H1 (cell line): ENCODE data around the gene MAGOHB. TPM values are rescaled to one million over a fixed set of nuclear protein-coding genes. Genes with fewer than 3 reads are reported as not detected.

ENCODE experiments used
- CTCF ChIA-PET: fragments of 300-600 bp; sonication (Branson Sonifier 250); formaldehyde crosslinking; loops from one replicate; lab custom pipeline; 2021; ENCODE audit not compliant: partially characterized antibody; lab: Charles Lee
- POLR2A ChIA-PET: fragments of 300-600 bp; sonication (Branson Sonifier 250); formaldehyde crosslinking; loops from one replicate; lab custom pipeline; 2021; ENCODE audit warnings: inconsistent platforms; ENCODE audit not compliant: partially characterized antibody; lab: Charles Lee
- DNase-seq, 2 experiments: peaks; one replicate each; pipeline versions ENCODE4 v3.0.0 to v3.0.0-alpha.2; 2010 to 2022; ENCODE audit warnings: low spot score in 2 of 2, low read depth in 1 of 2, mixed read lengths in 1 of 2
- FAIRE-seq: peaks from 2 replicates; lab custom pipeline; 2011; peaks lifted over from hg19 to GRCh38; lab: Jason Lieb, UNC
- H2AFZ ChIP-seq: 2 replicates; pipeline ENCODE4 v1.8.1; 2012; ENCODE audit warnings: low read length, inconsistent platforms
- H2AK5ac ChIP-seq: 2 replicates; pipeline ENCODE4 v1.6.1; 2013; ENCODE audit warnings: low read depth, low read length
- H2BK120ac ChIP-seq: replicated peaks from 2 replicates; pipeline ENCODE3; 2013; ENCODE audit warnings: low read depth, low read length, inconsistent platforms
- H2BK12ac ChIP-seq: 2 replicates; pipeline ENCODE4 v1.6.1; 2013; ENCODE audit warnings: low read depth, low read length
- H2BK15ac ChIP-seq: 2 replicates; pipeline ENCODE4 v1.6.1; 2013; ENCODE audit warnings: low read length
- H2BK20ac ChIP-seq: 2 replicates; pipeline ENCODE4 v1.6.1; 2013; ENCODE audit warnings: low read length
- H2BK5ac ChIP-seq: 2 replicates; pipeline ENCODE4 v1.6.1; 2013; ENCODE audit warnings: low read depth, low read length
- H3K14ac ChIP-seq: 2 replicates; pipeline ENCODE4 v1.6.1; 2013; ENCODE audit warnings: inconsistent platforms; ENCODE audit not compliant: insufficient read length
- H3K18ac ChIP-seq: 2 replicates; pipeline ENCODE4 v1.6.1; 2013; ENCODE audit warnings: low read length; ENCODE audit errors: extremely low read depth
- H3K23ac ChIP-seq: 2 replicates; pipeline ENCODE4 v1.6.1; 2013; ENCODE audit warnings: inconsistent platforms; ENCODE audit not compliant: insufficient read length
- H3K23me2 ChIP-seq: 2 replicates; pipeline ENCODE4 v1.6.1; 2013; ENCODE audit warnings: low read depth, low read length
- H3K27ac ChIP-seq: 2 replicates; pipeline ENCODE4 v1.6.1; 2011; ENCODE audit warnings: low read depth, low read length, inconsistent platforms
- H3K27me3 ChIP-seq, 4 experiments: replicated peaks in 1 of 4; 1 replicate in 1 of 4; 2 replicates in 3 of 4; pipeline versions ENCODE4 v1.6.1 to v1.8.1; 2011 to 2013; ENCODE audit warnings: low read length in 3 of 4, mild to moderate bottlenecking in 3 of 4, inconsistent platforms in 2 of 4, mixed read lengths in 2 of 4, moderate library complexity in 1 of 4; ENCODE audit not compliant: control insufficient read depth in 3 of 4, insufficient read depth in 3 of 4; ENCODE audit errors: extremely low read depth in 1 of 4
- H3K36me3 ChIP-seq, 4 experiments: 2 replicates each; pipeline versions ENCODE4 v1.6.1 to v1.8.1; 2011 to 2013; ENCODE audit warnings: mild to moderate bottlenecking in 4 of 4, low read length in 3 of 4, moderate library complexity in 2 of 4, control low read depth in 1 of 4, inconsistent platforms in 1 of 4; ENCODE audit not compliant: insufficient read depth in 4 of 4, control insufficient read depth in 2 of 4
- H3K4ac ChIP-seq: replicated peaks from 2 replicates; pipeline ENCODE3; 2013; ENCODE audit warnings: low read length, low read depth, mixed read lengths, inconsistent platforms; ENCODE audit not compliant: insufficient read length
- H3K4me1 ChIP-seq, 4 experiments: replicated peaks in 1 of 4; 1 replicate in 1 of 4; 2 replicates in 3 of 4; pipeline versions ENCODE4 v1.6.1 to v1.8.1; 2011 to 2013; ENCODE audit warnings: low read length in 3 of 4, inconsistent platforms in 2 of 4, mixed read lengths in 1 of 4; ENCODE audit not compliant: insufficient read depth in 4 of 4, control insufficient read depth in 3 of 4
- H3K4me2 ChIP-seq, 2 experiments: 2 replicates each; pipeline versions ENCODE4 v1.6.1 to v1.8.1; 2011 to 2013; ENCODE audit warnings: low read depth in 2 of 2, low read length in 2 of 2, control low read depth in 1 of 2, inconsistent platforms in 1 of 2, mild to moderate bottlenecking in 1 of 2; ENCODE audit not compliant: insufficient read depth in 1 of 2
- H3K4me3 ChIP-seq, 4 experiments: fragments of 200-600, 300-600 bp in 1 of 4; sonication (generic), shearing (Covaris generic), sonication (Bioruptor Twin) in 1 of 4; 2 replicates each; pipeline versions ENCODE4 v1.5.1 to v1.8.1; 2011 to 2016; ENCODE audit warnings: low read length in 4 of 4, low read depth in 3 of 4, control low read depth in 2 of 4, inconsistent platforms in 2 of 4, mild to moderate bottlenecking in 2 of 4, mixed read lengths in 1 of 4, moderate library complexity in 1 of 4; ENCODE audit not compliant: insufficient read depth in 2 of 4; ENCODE audit errors: extremely low read depth in 1 of 4
- H3K56ac ChIP-seq: replicated peaks from 2 replicates; pipeline ENCODE3; 2013; ENCODE audit warnings: low read depth, mild to moderate bottlenecking, mixed read lengths, low read length, inconsistent platforms; ENCODE audit not compliant: insufficient read length
- H3K79me1 ChIP-seq: 2 replicates; pipeline ENCODE4 v1.6.1; 2013; ENCODE audit warnings: low read depth, low read length, control low read depth
- H3K79me2 ChIP-seq, 2 experiments: 2 replicates each; pipeline versions ENCODE4 v1.6.1 to v1.8.1; 2012 to 2013; ENCODE audit warnings: low read length in 2 of 2, mild to moderate bottlenecking in 2 of 2, inconsistent platforms in 1 of 2; ENCODE audit not compliant: insufficient read depth in 2 of 2, control insufficient read depth in 1 of 2
- H3K9ac ChIP-seq, 4 experiments: replicated peaks in 1 of 4; 1 replicate in 1 of 4; 2 replicates in 3 of 4; pipeline versions ENCODE4 v1.6.1 to v1.8.1; 2011 to 2013; ENCODE audit warnings: low read depth in 3 of 4, low read length in 3 of 4, control low read depth in 2 of 4, mild to moderate bottlenecking in 2 of 4, moderate library complexity in 2 of 4, inconsistent platforms in 1 of 4; ENCODE audit errors: extremely low read depth in 1 of 4
- H3K9me3 ChIP-seq, 2 experiments: 2 replicates each; pipeline versions ENCODE4 v1.6.1 to v1.8.1; 2012 to 2013; ENCODE audit warnings: mild to moderate bottlenecking in 2 of 2, moderate library complexity in 2 of 2, control low read depth in 1 of 2, inconsistent platforms in 1 of 2, low read depth in 1 of 2, low read length in 1 of 2, mixed read lengths in 1 of 2; ENCODE audit not compliant: insufficient read depth in 2 of 2
- H4K20me1 ChIP-seq, 2 experiments: replicated peaks in 1 of 2; 2 replicates each; pipeline versions ENCODE3 to v1.8.1; 2011 to 2013; ENCODE audit warnings: inconsistent platforms in 2 of 2, low read length in 2 of 2, mild to moderate bottlenecking in 1 of 2; ENCODE audit not compliant: insufficient read depth in 2 of 2, control insufficient read depth in 1 of 2
- H4K5ac ChIP-seq: 2 replicates; pipeline ENCODE4 v1.6.1; 2013; ENCODE audit warnings: low read length, low read depth, mixed read lengths, inconsistent platforms; ENCODE audit not compliant: insufficient read length
- H4K8ac ChIP-seq: 2 replicates; pipeline ENCODE4 v1.8.0; 2013; ENCODE audit warnings: mild to moderate bottlenecking, moderate library complexity, low read length, inconsistent platforms; ENCODE audit not compliant: insufficient read depth; ENCODE audit errors: extremely low read depth
- H4K91ac ChIP-seq: replicated peaks from 2 replicates; pipeline ENCODE3; 2013; ENCODE audit warnings: low read length, mixed read lengths, inconsistent platforms; ENCODE audit not compliant: insufficient read length
- CBX5 ChIP-seq: fragments of 300-800, 300-1000 bp; sonication (generic); IDR thresholded peaks from 2 replicates; pipeline ENCODE4 v1.7.1; 2016; ENCODE audit warnings: antibody characterized with exemption, low read length, low read depth
- CEBPB ChIP-seq: IDR thresholded peaks from 2 replicates; pipeline ENCODE4 v1.6.1; 2012; ENCODE audit warnings: low read depth, low read length
- FOSL1 ChIP-seq: IDR thresholded peaks from 2 replicates; pipeline ENCODE4 v1.6.1; 2011; ENCODE audit warnings: mild to moderate bottlenecking, low read depth, low read length, moderate library complexity; ENCODE audit not compliant: insufficient read depth
- GABPA ChIP-seq: IDR thresholded peaks from 2 replicates; pipeline ENCODE4 v1.6.1; 2011; ENCODE audit warnings: mild to moderate bottlenecking, low read length, moderate library complexity, borderline replicate concordance; ENCODE audit not compliant: insufficient read depth
- KDM4A ChIP-seq: IDR thresholded peaks from one replicate; pipeline ENCODE4 v1.7.1; 2012; ENCODE audit warnings: low read depth, mild to moderate bottlenecking, moderate library complexity, low read length, inconsistent platforms; ENCODE audit not compliant: severe bottlenecking
- MAFK ChIP-seq: IDR thresholded peaks from 2 replicates; pipeline ENCODE4 v1.6.1; 2012; ENCODE audit warnings: low read depth, mild to moderate bottlenecking, improper control_type of control experiment, low read length
- NRF1 ChIP-seq: IDR thresholded peaks from 2 replicates; pipeline ENCODE4 v1.6.1; 2011; ENCODE audit warnings: mild to moderate bottlenecking, low read depth, low read length, improper control_type of control experiment
- RBBP5 ChIP-seq: IDR thresholded peaks from 2 replicates; pipeline ENCODE4 v1.7.1; 2012; ENCODE audit warnings: low read depth, mild to moderate bottlenecking, inconsistent platforms, low read length, moderate library complexity, borderline replicate concordance
- SIX5 ChIP-seq: IDR thresholded peaks from 2 replicates; pipeline ENCODE4 v1.6.1; 2011; ENCODE audit warnings: mild to moderate bottlenecking, low read depth, low read length
- SP1 ChIP-seq: IDR thresholded peaks from 2 replicates; pipeline ENCODE4 v1.6.1; 2011; ENCODE audit warnings: low read depth, low read length
- SUZ12 ChIP-seq: fragments of 200-600 bp; sonication (generic); IDR thresholded peaks from 2 replicates; pipeline ENCODE4 v1.6.1; 2012; ENCODE audit warnings: mild to moderate bottlenecking, inconsistent platforms, low read length, moderate library complexity, mixed read lengths
- WGBS, 2 experiments: shearing (Covaris generic) in 1 of 2; methylation state at CpG; one replicate each; pipeline versions ENCODE4 v1.1.6 to v1.1.7; 2013 to 2015; ENCODE audit warnings: low lambda C conversion rate in 2 of 2, mixed read lengths in 2 of 2, inconsistent platforms in 1 of 2, low coverage in 1 of 2, missing lambda C conversion rate in 1 of 2; ENCODE audit not compliant: insufficient replicate concordance in 2 of 2, insufficient coverage in 1 of 2, insufficient read length in 1 of 2; ENCODE audit errors: extremely low coverage in 1 of 2, missing lambda C conversion rate in 1 of 2; 5-methylcytosine and 5-hydroxymethylcytosine counted together
- polyA plus RNA-seq, 7 experiments: library from polyadenylated mRNA; depleted of rRNA in 3 of 7; stranded (reverse) in 5 of 7; unstranded in 2 of 7; fragments of >200 nt in 5 of 7; fragments of 200-250 nt in 2 of 7; gene quantifications; 1 replicate in 5 of 7; 2 replicates in 1 of 7; 4 replicates in 1 of 7; pipeline versions ENCODE4 v1.2.1 to v1.2.3, GENCODE V29; 2011 to 2013; ENCODE audit warnings: missing spikeins in 2 of 7, mixed read lengths in 2 of 7
- total RNA-seq: library from RNA; stranded (reverse); fragmentation: NEBNext Ultra II Directional; extraction: Animal tissue kit (Norgen Biotek cat#: 25700); gene quantifications from 2 replicates; pipeline ENCODE4 v1.2.1, GENCODE V29; 2021
- TF ChIP-seq, protein P1 (sequence below), 3 experiments: IDR thresholded peaks; 1 replicate in 2 of 3; 2 replicates in 1 of 3; pipeline versions ENCODE4 v1.5.1 to v1.6.1; 2011; ENCODE audit warnings: low read length in 3 of 3, mild to moderate bottlenecking in 3 of 3, inconsistent platforms in 2 of 3, low read depth in 1 of 3, moderate library complexity in 1 of 3; ENCODE audit not compliant: insufficient read depth in 1 of 3; ENCODE audit errors: control extremely low read depth in 1 of 3

The MAGOHB gene
- total and polyA plus RNA-seq, 2 of the 8 experiments (the other 6 are each of a cell fraction or from before 2014, with no cell fraction given), result 21.5 to 53.7 TPM

DNA sequence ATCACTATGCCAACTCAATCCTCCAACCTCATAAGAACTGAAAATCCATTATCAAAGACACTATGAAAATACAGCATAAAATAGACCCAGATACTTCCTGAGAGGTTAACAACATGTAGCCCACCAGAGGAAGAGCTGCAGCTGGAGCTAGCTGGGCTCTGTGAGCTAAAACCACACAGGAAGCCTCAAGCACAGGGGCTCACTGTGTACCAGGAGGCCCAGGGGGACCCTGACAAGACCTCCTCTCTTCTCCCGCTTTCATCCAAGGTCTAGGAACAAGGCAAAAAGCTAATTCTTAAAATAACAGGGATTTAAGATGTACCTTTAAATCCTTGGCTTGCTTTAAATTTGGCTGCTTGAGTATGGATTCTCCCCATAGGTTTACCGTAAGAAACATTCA lies 54.2 kb downstream of the MAGOHB start:
- H3K79me1 ChIP-seq, result no peaks in the 10 kb centered on the region
- ChIA-PET POLR2A (interaction anchor here (0.6 kb wide), 1 partner anchor 55 kb away, joined by 3 read pairs; the partner anchor contains the start of gene MAGOHB), CTCF (interaction anchor here (0.7 to 3.5 kb wide), 4 partner anchors 193 to 324 kb away, joined by 3 to 19 read pairs (median 12); no protein-coding TSS in a partner anchor)
- WGBS, 2 experiments, result 93% methylated on average over 2 of the region's 2 CpGs; no CpG with 5 or more reads in 1 of the 2 experiments
- H2BK12ac ChIP-seq, result no peak overlapping the region
- no peaks in the 10 kb centered on the region for H4K20me1 ChIP-seq
- H3K27ac ChIP-seq, result no peak overlapping the region
- H2AFZ ChIP-seq, result 0 out of 2 replicates have a peak overlapping the region, but pooled peaks have one; percentile 84
- no peaks in the 10 kb centered on the region for H3K9me3 ChIP-seq
- H3K36me3 ChIP-seq, result no peaks in the 10 kb centered on the region
- no peak overlapping the region for H3K14ac ChIP-seq
- H4K5ac ChIP-seq, result no peak overlapping the region
- H3K27me3 ChIP-seq, result no peaks in the 10 kb centered on the region
- H2BK120ac ChIP-seq, result no peak overlapping the region
- no peak overlapping the region for H3K4me3 ChIP-seq
- H2AK5ac ChIP-seq, result no peak overlapping the region
- H3K56ac ChIP-seq, result no peak overlapping the region
- H4K8ac ChIP-seq, result no peak overlapping the region
- no peak overlapping the region for H2BK15ac ChIP-seq
- no peak for DNase-seq
- no peak overlapping the region for H3K9ac ChIP-seq
- no peak overlapping the region for H3K4me2 ChIP-seq
- no peaks in the 10 kb centered on the region for H3K23me2 ChIP-seq
- no peak overlapping the region for H4K91ac ChIP-seq
- H3K18ac ChIP-seq, result no peak overlapping the region
- peaks cover 0 to 5% (median 2%) of the 10 kb centered on the region in 4 experiments; a peak in 2 of 7 replicates for H3K4me1 ChIP-seq
- no peak overlapping the region for H2BK20ac ChIP-seq
- FAIRE-seq, result no peak
- H3K4ac ChIP-seq, result no peak overlapping the region
- H2BK5ac ChIP-seq, result no peak overlapping the region
- no peaks in the 10 kb centered on the region for H3K79me2 ChIP-seq
- no peak overlapping the region for H3K23ac ChIP-seq
- no peak for TF ChIP-seq SP1
- no peak for TF ChIP-seq GABPA
- TF ChIP-seq SUZ12, result no peak
- no peak for TF ChIP-seq KDM4A
- no peak for TF ChIP-seq MAFK
- TF ChIP-seq FOSL1, result no peak
- TF ChIP-seq SIX5, result no peak
- TF ChIP-seq CEBPB, result no peak
- TF ChIP-seq, protein P1, sequence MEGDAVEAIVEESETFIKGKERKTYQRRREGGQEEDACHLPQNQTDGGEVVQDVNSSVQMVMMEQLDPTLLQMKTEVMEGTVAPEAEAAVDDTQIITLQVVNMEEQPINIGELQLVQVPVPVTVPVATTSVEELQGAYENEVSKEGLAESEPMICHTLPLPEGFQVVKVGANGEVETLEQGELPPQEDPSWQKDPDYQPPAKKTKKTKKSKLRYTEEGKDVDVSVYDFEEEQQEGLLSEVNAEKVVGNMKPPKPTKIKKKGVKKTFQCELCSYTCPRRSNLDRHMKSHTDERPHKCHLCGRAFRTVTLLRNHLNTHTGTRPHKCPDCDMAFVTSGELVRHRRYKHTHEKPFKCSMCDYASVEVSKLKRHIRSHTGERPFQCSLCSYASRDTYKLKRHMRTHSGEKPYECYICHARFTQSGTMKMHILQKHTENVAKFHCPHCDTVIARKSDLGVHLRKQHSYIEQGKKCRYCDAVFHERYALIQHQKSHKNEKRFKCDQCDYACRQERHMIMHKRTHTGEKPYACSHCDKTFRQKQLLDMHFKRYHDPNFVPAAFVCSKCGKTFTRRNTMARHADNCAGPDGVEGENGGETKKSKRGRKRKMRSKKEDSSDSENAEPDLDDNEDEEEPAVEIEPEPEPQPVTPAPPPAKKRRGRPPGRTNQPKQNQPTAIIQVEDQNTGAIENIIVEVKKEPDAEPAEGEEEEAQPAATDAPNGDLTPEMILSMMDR (IDR thresholded peaks at IDR 0.05; ENCODE audit: control extremely low read depth in 1 of 3, insufficient read depth in 1 of 3, low read depth in 1 of 3, low read length in 3 of 3), result no peak
- TF ChIP-seq RBBP5, result no peak
- no peak for TF ChIP-seq CBX5
- TF ChIP-seq NRF1, result no peak
